Measurements from ENCODE around the gene FHOD3.
"Not testable (repeated sequence)": the region's sequence is repeated elsewhere in the genome, so short reads cannot be mapped to it uniquely, and the experiment has no call there.

FHOD3 gene

GRCh38 chr18:36461551-36461987 lies 164.1 kb downstream of the FHOD3 start:
- in situ Hi-C loops (cut with HindIII; ENCODE audit: low sequenced_read_pairs): no loop called here
- H3K4me3 ChIP-seq (ENCODE audit: low read depth, low read length): no peak overlapping the region
- peak; percentile 64 for DNase-seq (ENCODE audit: low read depth, low spot score)
- TF ChIP-seq CTCF (IDR thresholded peaks at IDR 0.05; ENCODE audit: low read depth, low read length): no peak

GRCh38 chr18:36463516-36463915 lies 166.0 kb downstream of the FHOD3 start:
- H3K4me3 ChIP-seq (ENCODE audit: low read depth, low read length); in situ Hi-C loops (cut with HindIII; ENCODE audit: low sequenced_read_pairs); DNase-seq (ENCODE audit: low read depth, low spot score): not testable (repeated sequence)

GRCh38 chr18:36464126-36464651 lies 166.7 kb downstream of the FHOD3 start:
- in situ Hi-C loops (cut with HindIII; ENCODE audit: low sequenced_read_pairs): no loop called here
- H3K4me3 ChIP-seq (ENCODE audit: low read depth, low read length): no peak overlapping the region
- no peak for DNase-seq (ENCODE audit: low read depth, low spot score)
- TF ChIP-seq CTCF (IDR thresholded peaks at IDR 0.05; ENCODE audit: low read depth, low read length): no peak

- H3K4me3 ChIP-seq (ENCODE audit: low read depth, low read length): no peak overlapping the region
- DNase-seq (ENCODE audit: low read depth, low spot score): no peak
- in situ Hi-C loops (cut with HindIII; ENCODE audit: low sequenced_read_pairs): no loop called here
- no peak for TF ChIP-seq CTCF (IDR thresholded peaks at IDR 0.05; ENCODE audit: low read depth, low read length)
Measured at GRCh38 chr18:36465276-36465675, 167.8 kb downstream of the FHOD3 start.

- DNase-seq (ENCODE audit: low read depth, low spot score): no peak
- in situ Hi-C loops (cut with HindIII; ENCODE audit: low sequenced_read_pairs): no loop called here
- H3K4me3 ChIP-seq (ENCODE audit: low read depth, low read length): no peak overlapping the region
- no peak for TF ChIP-seq CTCF (IDR thresholded peaks at IDR 0.05; ENCODE audit: low read depth, low read length)
Measured at GRCh38 chr18:36465970-36466369, 168.5 kb downstream of the FHOD3 start.

- H3K4me3 ChIP-seq (ENCODE audit: low read depth, low read length): no peak overlapping the region
- DNase-seq (ENCODE audit: low read depth, low spot score): no peak
- TF ChIP-seq CTCF (IDR thresholded peaks at IDR 0.05; ENCODE audit: low read depth, low read length): no peak
- in situ Hi-C loops (cut with HindIII; ENCODE audit: low sequenced_read_pairs): no loop called here
Measured at GRCh38 chr18:36467614-36468013, 170.1 kb downstream of the FHOD3 start.

GRCh38 chr18:36468161-36468560 lies 170.6 kb downstream of the FHOD3 start:
- in situ Hi-C loops (cut with HindIII; ENCODE audit: low sequenced_read_pairs): no loop called here
- no peak for TF ChIP-seq CTCF (IDR thresholded peaks at IDR 0.05; ENCODE audit: low read depth, low read length)
- DNase-seq (ENCODE audit: low read depth, low spot score): no peak
- H3K4me3 ChIP-seq (ENCODE audit: low read depth, low read length): no peak overlapping the region

All from astrocyte of the spinal cord (primary cell).